GM06990 (cell line): ENCODE data around the gene HLCS.
A peak's percentile ranks its signal among the peaks of the same experiment; 100 is the strongest.

Experiments used
- DNase-seq: peaks from one replicate; pipeline ENCODE4 v3.0.0-alpha.2; 2011; ENCODE audit not compliant: insufficient read length; ENCODE audit errors: extremely low read depth
- H3K27me3 ChIP-seq: replicated peaks from 2 replicates; pipeline ENCODE4 v1.6.0; 2011; ENCODE audit warnings: low read length; ENCODE audit not compliant: control insufficient read depth, insufficient read depth
- H3K36me3 ChIP-seq: 2 replicates; pipeline ENCODE4 v1.5.1; 2011; ENCODE audit warnings: low read length; ENCODE audit not compliant: control insufficient read depth, insufficient read depth
- H3K4me3 ChIP-seq: replicated peaks from 2 replicates; pipeline ENCODE4 v1.5.1; 2011; ENCODE audit warnings: low read depth, mild to moderate bottlenecking, control low read depth, low read length
- TF ChIP-seq, protein P1 (sequence below): IDR thresholded peaks from 2 replicates; pipeline ENCODE4 v1.5.1; 2011; ENCODE audit warnings: low read length, control low read depth, mild to moderate bottlenecking, inconsistent platforms; ENCODE audit not compliant: insufficient read depth, poor library complexity, severe bottlenecking

Gene HLCS

GRCh38 chr21:36749935-36750575 is 216.4 kb downstream of the HLCS start:
- DNase-seq = no peak
- Histone ChIP-seq H3K36me3 (no peaks in the 10 kb centered on the region), H3K4me3 (no peak overlapping the region), H3K27me3 (no peaks in the 10 kb centered on the region; the same call in none of the 2 replicates)
- TF ChIP-seq, protein P1, sequence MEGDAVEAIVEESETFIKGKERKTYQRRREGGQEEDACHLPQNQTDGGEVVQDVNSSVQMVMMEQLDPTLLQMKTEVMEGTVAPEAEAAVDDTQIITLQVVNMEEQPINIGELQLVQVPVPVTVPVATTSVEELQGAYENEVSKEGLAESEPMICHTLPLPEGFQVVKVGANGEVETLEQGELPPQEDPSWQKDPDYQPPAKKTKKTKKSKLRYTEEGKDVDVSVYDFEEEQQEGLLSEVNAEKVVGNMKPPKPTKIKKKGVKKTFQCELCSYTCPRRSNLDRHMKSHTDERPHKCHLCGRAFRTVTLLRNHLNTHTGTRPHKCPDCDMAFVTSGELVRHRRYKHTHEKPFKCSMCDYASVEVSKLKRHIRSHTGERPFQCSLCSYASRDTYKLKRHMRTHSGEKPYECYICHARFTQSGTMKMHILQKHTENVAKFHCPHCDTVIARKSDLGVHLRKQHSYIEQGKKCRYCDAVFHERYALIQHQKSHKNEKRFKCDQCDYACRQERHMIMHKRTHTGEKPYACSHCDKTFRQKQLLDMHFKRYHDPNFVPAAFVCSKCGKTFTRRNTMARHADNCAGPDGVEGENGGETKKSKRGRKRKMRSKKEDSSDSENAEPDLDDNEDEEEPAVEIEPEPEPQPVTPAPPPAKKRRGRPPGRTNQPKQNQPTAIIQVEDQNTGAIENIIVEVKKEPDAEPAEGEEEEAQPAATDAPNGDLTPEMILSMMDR = no peak

- TF ChIP-seq, protein P1 = no peak
- peak; percentile 39 for DNase-seq
- no peak overlapping the region for H3K4me3 ChIP-seq
- no peaks in the 10 kb centered on the region for H3K36me3 ChIP-seq
- no peaks in the 10 kb centered on the region; the same call in none of the 2 replicates for H3K27me3 ChIP-seq
Observed at GRCh38 chr21:36747815-36748383, 218.6 kb downstream of the HLCS start.

DNA sequence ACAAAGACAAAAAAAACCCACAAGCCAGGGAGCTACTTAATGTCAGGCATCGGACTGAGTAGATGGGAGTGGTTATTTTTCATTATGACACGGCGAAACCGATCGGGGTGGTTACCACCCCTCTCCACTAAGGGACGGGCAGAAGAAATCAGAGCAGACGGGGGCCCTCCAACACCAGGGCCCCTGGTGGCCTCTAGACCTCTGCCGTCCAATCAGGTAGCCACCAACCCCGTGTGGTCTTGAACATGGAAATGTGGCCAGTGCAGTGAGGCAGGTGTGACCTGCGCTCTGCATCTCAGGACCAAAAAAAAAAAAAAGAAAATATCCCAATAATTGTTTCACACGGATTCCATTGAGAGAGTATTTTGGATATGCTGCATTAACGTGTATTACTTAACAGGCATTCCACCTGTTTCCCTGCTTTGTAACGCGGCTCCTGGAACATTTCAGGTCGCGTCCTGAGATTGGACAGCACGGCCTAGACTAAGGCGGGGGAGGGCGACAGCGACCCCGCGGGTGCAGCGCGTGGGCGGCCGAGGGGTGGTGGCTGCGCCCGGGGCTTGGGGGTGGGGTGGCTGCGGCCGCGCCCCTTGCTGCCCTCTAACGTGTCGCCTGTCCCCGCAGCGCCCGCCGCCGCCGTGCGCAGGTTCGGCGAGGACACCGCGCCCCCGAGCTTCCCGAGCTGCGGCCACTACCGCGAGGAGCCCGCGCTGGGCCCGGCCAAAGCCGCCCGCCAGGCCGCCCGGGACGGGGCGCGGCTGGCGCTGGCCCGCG is 219.2 kb downstream of the HLCS start:
- Histone ChIP-seq H3K36me3 (no peaks in the 10 kb centered on the region), H3K27me3 (no peaks in the 10 kb centered on the region; the same call in none of the 2 replicates), H3K4me3 (peak overlapping the region; percentile 26)
- TF ChIP-seq, protein P1 = no peak
- DNase-seq = no peak

DNA sequence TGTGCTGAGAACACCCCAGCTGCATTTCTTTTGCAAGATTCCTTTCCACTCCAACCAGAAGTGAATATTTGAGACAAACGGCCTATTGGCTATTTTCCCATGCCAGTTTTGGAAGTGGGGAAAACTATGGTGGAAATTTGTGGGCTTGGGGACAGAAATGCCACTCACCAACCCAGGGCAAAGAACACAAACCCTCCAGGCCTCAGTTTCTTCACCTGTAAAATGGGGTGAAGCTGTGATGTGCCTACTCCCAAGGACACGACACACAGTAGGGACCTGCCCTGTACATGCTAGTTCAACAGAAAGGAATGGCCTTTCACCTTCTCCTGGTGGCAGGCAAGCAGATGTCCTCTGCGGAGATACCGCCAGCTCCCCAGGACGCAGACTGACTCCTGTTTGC is 221.0 kb downstream of the HLCS start:
- Histone ChIP-seq H3K4me3 (no peak overlapping the region), H3K36me3 (no peaks in the 10 kb centered on the region), H3K27me3 (no peaks in the 10 kb centered on the region; the same call in none of the 2 replicates)
- no peak for DNase-seq
- TF ChIP-seq, protein P1 = no peak

GRCh38 chr21:36744560-36745231 is 221.8 kb downstream of the HLCS start:
- Histone ChIP-seq H3K4me3 (no peak overlapping the region), H3K36me3 (no peaks in the 10 kb centered on the region), H3K27me3 (no peaks in the 10 kb centered on the region; the same call in none of the 2 replicates)
- TF ChIP-seq, protein P1 = no peak
- no peak for DNase-seq
